Mesothelial cell of epicardium (in vitro differentiated cells): ENCODE results near the gene ARL10. TPM values are rescaled to one million over a fixed set of nuclear protein-coding genes. Genes with fewer than 3 reads are reported as not detected.

Experiments used
- microRNA-seq: library from miRNA; unstranded; fragments of <30 nt; microRNA quantifications from one replicate; pipeline ENCODE4 v1.2.0, GENCODE V29; 2021; ENCODE audit warnings: inconsistent platforms, mixed read lengths
- total RNA-seq: library from RNA; stranded (reverse); gene quantifications from 3 replicates; pipeline ENCODE4 v1.2.1, GENCODE V29; 2021

Gene ARL10
- total RNA-seq, 1 donor from 2014 or later = 46.0 TPM

Small RNA genes lying within 50 kb of the gene (microRNA-seq; reads per million reads assigned to microRNA genes)
- 10.3 reads per million, percentile 33 among the genes with 10 or more reads in this experiment for gene MIR1271

Other genes with a start within 250 kb of the ARL10 start
- 39.8 to 43.4 TPM (median 43.0 TPM) in 3 replicates for gene SIMC1, start 127.1 kb upstream of the ARL10 start, total RNA-seq
- 91.3 to 94.5 TPM (median 91.8 TPM) in 3 replicates for gene KIAA1191, start 3.7 kb upstream of the ARL10 start, total RNA-seq
- gene NOP16, start 23.1 kb downstream of the ARL10 start, total RNA-seq = 23.4 to 27.7 TPM (median 26.2 TPM) in 3 replicates
- gene HIGD2A, start 23.3 kb downstream of the ARL10 start, total RNA-seq = 81.4 to 82.5 TPM (median 81.9 TPM) in 3 replicates
- gene CLTB, start 51.1 kb downstream of the ARL10 start, total RNA-seq = 43.3 to 46.8 TPM (median 44.1 TPM) in 3 replicates
- 52.7 to 54.7 TPM (median 53.9 TPM) in 3 replicates for gene FAF2, start 82.9 kb downstream of the ARL10 start, total RNA-seq
- 161 to 169 TPM (median 169 TPM) in 3 replicates for gene RNF44, start 171.9 kb downstream of the ARL10 start, total RNA-seq
- 0.45 to 1.1 TPM (median 0.50 TPM) in 3 replicates for gene CDHR2, start 183.9 kb downstream of the ARL10 start, total RNA-seq
- 1.0 to 1.3 TPM (median 1.1 TPM) in 3 replicates for gene GPRIN1, start 244.7 kb downstream of the ARL10 start, total RNA-seq